Testis (tissue), 2 donors: ENCODE measurements around the gene AUTS2.

Source experiments
- POLR2A ChIP-seq: fragments of 450-650 bp; IDR thresholded peaks from one replicate; pipeline ENCODE4 v1.6.1; 2017; ENCODE audit warnings: antibody characterized with exemption, mild to moderate bottlenecking, moderate library complexity
- TF ChIP-seq, protein P1 (sequence below), 3 experiments: fragments of 450-650 bp in 2 of 3; fragments of 200-600 bp in 1 of 3; sonication (generic) in 1 of 3; IDR thresholded peaks; one replicate each; pipeline ENCODE4 v1.5.1; 2016 to 2019; ENCODE audit warnings: antibody characterized with exemption in 3 of 3, mild to moderate bottlenecking in 2 of 3, moderate library complexity in 1 of 3

DNA sequence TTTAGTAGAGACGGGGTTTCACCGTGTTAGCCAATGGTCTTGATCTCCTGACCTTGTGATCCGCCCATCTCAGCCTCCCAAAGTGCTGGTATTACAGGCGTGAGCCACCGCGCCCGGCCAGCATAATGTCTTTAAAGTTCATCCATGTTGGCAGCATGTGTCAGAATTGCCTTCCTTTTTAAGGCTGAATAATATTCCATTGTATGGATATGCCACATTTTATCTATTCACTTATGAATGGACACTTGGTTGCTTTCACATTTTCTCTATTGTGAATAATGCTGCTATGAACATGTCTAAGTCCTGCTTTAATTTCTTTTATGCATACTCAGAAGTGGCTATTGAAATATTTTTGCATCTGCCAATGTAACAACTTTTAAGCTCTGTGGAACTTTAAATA is 779.7 kb downstream of the AUTS2 start:
- no peak for TF ChIP-seq POLR2A
- TF ChIP-seq, protein P1, sequence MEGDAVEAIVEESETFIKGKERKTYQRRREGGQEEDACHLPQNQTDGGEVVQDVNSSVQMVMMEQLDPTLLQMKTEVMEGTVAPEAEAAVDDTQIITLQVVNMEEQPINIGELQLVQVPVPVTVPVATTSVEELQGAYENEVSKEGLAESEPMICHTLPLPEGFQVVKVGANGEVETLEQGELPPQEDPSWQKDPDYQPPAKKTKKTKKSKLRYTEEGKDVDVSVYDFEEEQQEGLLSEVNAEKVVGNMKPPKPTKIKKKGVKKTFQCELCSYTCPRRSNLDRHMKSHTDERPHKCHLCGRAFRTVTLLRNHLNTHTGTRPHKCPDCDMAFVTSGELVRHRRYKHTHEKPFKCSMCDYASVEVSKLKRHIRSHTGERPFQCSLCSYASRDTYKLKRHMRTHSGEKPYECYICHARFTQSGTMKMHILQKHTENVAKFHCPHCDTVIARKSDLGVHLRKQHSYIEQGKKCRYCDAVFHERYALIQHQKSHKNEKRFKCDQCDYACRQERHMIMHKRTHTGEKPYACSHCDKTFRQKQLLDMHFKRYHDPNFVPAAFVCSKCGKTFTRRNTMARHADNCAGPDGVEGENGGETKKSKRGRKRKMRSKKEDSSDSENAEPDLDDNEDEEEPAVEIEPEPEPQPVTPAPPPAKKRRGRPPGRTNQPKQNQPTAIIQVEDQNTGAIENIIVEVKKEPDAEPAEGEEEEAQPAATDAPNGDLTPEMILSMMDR (IDR thresholded peaks at IDR 0.05): no peak
